NCI-H146 treated with DMSO at 0.1 percent for 48 hours (cell line): ENCODE results near the gene ALDH3B1.

Experiments
- DNase-seq: peaks from one replicate; lab custom pipeline; 2025; ENCODE audit not compliant: unreplicated experiment; lab: John Stamatoyannopoulos, UW

Gene ALDH3B1

GRCh38 chr11:68012843-68013610, 2.9 kb downstream of the ALDH3B1 start:
- DNase-seq, result no peak

GRCh38 chr11:68013611-68014156, 3.6 kb downstream of the ALDH3B1 start:
- DNase-seq, result no peak

- no peak for DNase-seq
Observed at GRCh38 chr11:68014157-68014946, 4.2 kb downstream of the ALDH3B1 start.

GRCh38 chr11:68014947-68015447, 4.9 kb downstream of the ALDH3B1 start:
- no peak for DNase-seq

GRCh38 chr11:68015467-68015866, 5.3 kb downstream of the ALDH3B1 start:
- DNase-seq, result no peak

GRCh38 chr11:68016161-68016903, 6.2 kb downstream of the ALDH3B1 start:
- DNase-seq, result no peak

GRCh38 chr11:68016904-68017817, 7.0 kb downstream of the ALDH3B1 start:
- no peak for DNase-seq

GRCh38 chr11:68017980-68018729, 8.0 kb downstream of the ALDH3B1 start:
- no peak for DNase-seq

GRCh38 chr11:68018730-68019190, 8.6 kb downstream of the ALDH3B1 start:
- no peak for DNase-seq

GRCh38 chr11:68019486-68019885, 9.4 kb downstream of the ALDH3B1 start:
- no peak for DNase-seq

- no peak for DNase-seq
Observed at GRCh38 chr11:68020575-68020974, 10.4 kb downstream of the ALDH3B1 start.

- no peak for DNase-seq
Observed at GRCh38 chr11:68021167-68021787, 11.2 kb downstream of the ALDH3B1 start.

GRCh38 chr11:68022531-68022930, 12.4 kb downstream of the ALDH3B1 start:
- DNase-seq, result no peak

- no peak for DNase-seq
Observed at GRCh38 chr11:68024508-68024907, 14.4 kb downstream of the ALDH3B1 start.

- DNase-seq, result no peak
Observed at GRCh38 chr11:68025047-68025446, 14.9 kb downstream of the ALDH3B1 start.

- no peak for DNase-seq
Observed at GRCh38 chr11:68026391-68027105, 16.4 kb downstream of the ALDH3B1 start.

GRCh38 chr11:68027667-68028066, 17.5 kb downstream of the ALDH3B1 start:
- DNase-seq, result no peak
